A549 treated with DMSO at 1 μM for 4 hours (cell line): ENCODE measurements around the gene CLN6. TPM values are rescaled to one million over a fixed set of nuclear protein-coding genes. Genes with fewer than 3 reads are reported as not detected.

Experiments used
- total RNA-seq: library from RNA; stranded (reverse); fragments of 200-300 nt; extraction: Qiagen RNA extraction; gene quantifications from 5 replicates; pipeline ENCODE4 v1.2.3, GENCODE V29; 2022; ENCODE audit warnings: low read depth

CLN6 gene
- total RNA-seq: 67.4 to 87.5 TPM (median 80.2 TPM) in 5 replicates

DNA sequence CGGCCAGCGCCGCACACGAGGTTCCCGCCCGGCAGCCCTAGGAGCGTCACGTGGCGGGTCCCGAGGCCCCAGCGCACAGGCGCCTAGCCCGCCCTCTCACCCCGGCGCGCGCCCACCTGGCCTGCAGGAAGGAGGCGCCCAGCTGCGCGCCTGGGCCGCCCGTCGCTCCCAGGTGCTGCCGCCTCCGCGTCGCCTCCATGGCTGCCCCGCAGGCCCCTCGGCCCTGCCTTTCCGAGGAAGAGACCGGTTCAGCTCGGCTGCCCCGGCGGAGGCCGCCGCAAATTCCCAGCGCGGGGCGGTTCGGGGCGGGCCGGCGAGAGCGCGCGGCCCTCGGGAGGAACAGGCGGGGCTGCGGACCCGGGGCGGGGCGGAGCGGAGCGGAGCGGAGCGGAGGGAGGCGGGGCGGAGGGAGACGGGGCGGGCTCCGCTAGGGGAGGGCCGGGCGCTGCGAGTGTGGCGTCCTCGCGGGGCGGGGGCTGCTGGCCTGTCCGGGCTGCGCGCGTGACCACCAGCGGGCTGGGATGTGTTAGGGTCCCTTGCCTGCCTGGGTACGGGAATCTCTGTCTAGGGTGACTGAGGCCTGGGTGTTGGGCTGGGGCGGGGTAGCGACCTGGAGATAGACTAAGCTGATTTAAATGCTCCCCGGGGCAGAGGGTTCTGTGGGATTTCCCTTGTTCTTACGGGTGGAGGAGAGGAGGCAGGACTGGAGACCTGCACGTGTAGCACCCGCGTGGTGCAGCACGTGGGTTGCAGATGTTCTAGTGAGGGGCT lies at the start of gene CLN6:
CLN6 (minus strand) TSS at position 343 of the 771 bp plus-strand sequence; CDS start at position 199, 144 bp downstream.

DNA sequence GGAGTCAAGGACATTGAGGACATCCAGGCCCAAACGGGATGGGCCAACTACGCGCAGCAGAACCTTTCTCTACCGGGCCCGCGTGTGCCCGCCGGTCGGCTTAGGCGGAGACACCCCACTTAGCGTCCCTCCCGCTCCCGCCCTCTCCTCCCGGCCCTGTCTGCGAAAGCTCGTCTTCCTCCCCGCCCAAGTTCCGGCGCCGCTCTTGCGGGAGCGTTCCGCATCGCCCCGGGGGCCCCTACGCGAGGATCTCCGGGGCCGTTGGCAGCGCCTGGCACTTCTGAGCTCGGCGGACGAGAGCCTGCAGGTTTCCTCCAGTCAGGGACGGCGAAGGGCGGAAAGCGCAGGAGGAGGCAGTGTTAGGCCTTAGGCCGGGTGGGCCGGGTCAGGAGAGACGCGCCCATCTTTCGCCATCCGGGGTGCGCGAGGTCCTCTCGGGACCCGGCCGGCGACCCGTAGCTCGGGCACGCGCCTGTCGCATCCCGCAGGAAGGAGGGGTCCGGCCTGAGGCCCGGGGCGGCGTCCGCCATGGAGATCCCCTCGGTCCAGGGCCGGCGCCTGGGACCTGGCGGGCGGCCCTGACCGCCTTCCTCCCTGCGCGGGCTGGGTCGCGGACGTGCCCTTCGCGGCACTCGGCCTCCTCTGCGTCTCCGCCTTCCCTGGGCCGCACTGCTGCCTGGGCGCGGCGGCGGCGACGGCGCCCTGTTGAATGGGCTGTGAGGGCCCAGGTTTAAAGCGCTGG lies 48.2 kb upstream of the CLN6 start, which contains the start of gene FEM1B:
FEM1B (plus strand) TSS at position 143 of the 742 bp plus-strand sequence. CDS start 673 bp downstream, outside the sequence.

DNA sequence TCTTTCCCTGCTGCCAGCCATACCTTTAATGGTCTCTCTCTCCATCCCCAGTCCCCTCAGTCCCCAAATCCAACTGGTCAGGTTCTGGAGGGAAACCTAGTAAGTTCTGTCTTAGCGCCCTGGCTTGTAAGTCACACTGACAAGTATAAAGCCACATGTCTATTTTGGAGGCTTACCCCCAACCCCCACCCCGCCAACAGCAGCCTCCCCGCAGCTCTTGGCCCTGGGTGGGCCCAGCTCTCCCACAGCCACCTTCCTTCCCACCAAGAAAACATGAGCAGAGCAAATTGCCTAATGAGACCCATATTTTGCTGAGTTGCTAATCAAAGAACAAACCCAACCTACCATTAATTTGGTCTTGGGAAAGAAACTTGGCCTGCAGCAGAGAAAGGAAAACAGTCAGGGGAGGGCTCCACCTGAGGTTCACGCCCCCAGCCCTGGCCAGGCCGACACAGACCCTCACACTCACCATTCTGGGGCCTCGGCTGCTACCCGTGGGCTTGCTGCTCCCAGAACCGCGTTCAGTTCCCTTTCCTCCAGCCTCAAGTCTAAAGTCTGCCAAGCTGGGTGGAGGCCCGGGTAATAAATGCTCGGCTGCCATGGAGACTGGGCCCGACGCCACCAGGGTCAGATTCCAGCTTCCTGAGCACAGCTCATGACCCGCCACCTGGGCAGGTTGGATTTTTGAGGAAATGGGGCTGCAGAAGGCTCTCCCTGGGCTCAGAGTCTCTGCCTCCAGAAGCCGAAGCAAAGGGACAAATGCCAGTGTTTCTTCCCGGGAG lies 24.6 kb downstream of the CLN6 start, which contains the start of gene CALML4:
CALML4 (minus strand) TSS at position 557 of the 782 bp plus-strand sequence; CDS start at position 472, 85 bp downstream.

Other genes starting within 250 kb of the CLN6 start
- gene PIAS1, start 175.4 kb downstream of the CLN6 start, total RNA-seq: 16.7 to 23.8 TPM (median 21.1 TPM) in 5 replicates
- gene CALML4, start 24.4 kb downstream of the CLN6 start, total RNA-seq: 6.9 to 10.6 TPM (median 9.2 TPM) in 5 replicates
- 21.1 to 32.1 TPM (median 27.5 TPM) in 5 replicates for gene FEM1B, start 48.0 kb upstream of the CLN6 start, total RNA-seq
- 2.9 to 8.7 TPM (median 6.3 TPM) in 5 replicates for gene ITGA11, start 202.4 kb upstream of the CLN6 start, total RNA-seq